HepG2 (cell line): Measurements from ENCODE around the gene PSKH1. TPM values are rescaled to one million over a fixed set of nuclear protein-coding genes. Genes with fewer than 3 reads are reported as not detected.
A peak's percentile ranks its signal among the peaks of the same experiment; 100 is the strongest.

Source experiments
- AGO1 ChIP-seq: fragments of 200-400 bp; formaldehyde crosslinking; IDR thresholded peaks from 2 replicates; pipeline ENCODE4 v1.6.1; 2017; ENCODE audit warnings: mild to moderate bottlenecking, low read depth, low read length, moderate library complexity; ENCODE audit not compliant: poor library complexity, severe bottlenecking
- CBFB ChIP-seq: sonication (generic); formaldehyde crosslinking; IDR thresholded peaks from 2 replicates; pipeline ENCODE4 v1.4.0; 2020; ENCODE audit warnings: missing genetic modification reagents
- DNMT1 ChIP-seq: sonication (generic); formaldehyde crosslinking; IDR thresholded peaks from 2 replicates; pipeline ENCODE4 v1.5.1; 2020; ENCODE audit warnings: mild to moderate bottlenecking, missing genetic modification reagents
- EEA1 ChIP-seq: sonication (generic); formaldehyde crosslinking; IDR thresholded peaks from 2 replicates; pipeline ENCODE4 v1.5.1; 2020; ENCODE audit warnings: mild to moderate bottlenecking, missing genetic modification reagents, borderline replicate concordance
- FIP1L1 ChIP-seq: fragments of 200-400 bp; formaldehyde crosslinking; IDR thresholded peaks from 2 replicates; pipeline ENCODE4 v1.6.1; 2018; ENCODE audit warnings: low read depth, mild to moderate bottlenecking, low read length, moderate library complexity, borderline replicate concordance; ENCODE audit not compliant: insufficient read depth
- FOXO1 ChIP-seq: sonication (generic); formaldehyde crosslinking; IDR thresholded peaks from 2 replicates; pipeline ENCODE4 v1.4.0; 2020; ENCODE audit warnings: missing genetic modification reagents
- GABPB1 ChIP-seq: IDR thresholded peaks from 2 replicates; pipeline ENCODE4 v1.6.1; 2016; ENCODE audit warnings: mild to moderate bottlenecking, missing genetic modification reagents, moderate library complexity, missing compliant biosample characterization
- HCFC1 ChIP-seq: fragments of 150-350 bp; IDR thresholded peaks from 2 replicates; pipeline ENCODE4 v1.6.1; 2014; ENCODE audit warnings: low read depth, low read length
- HHEX ChIP-seq: IDR thresholded peaks from 2 replicates; pipeline ENCODE4 v1.6.1; 2016; ENCODE audit warnings: control low read depth
- HNF4A ChIP-seq: sonication (generic); formaldehyde crosslinking; IDR thresholded peaks from 2 replicates; pipeline ENCODE4 v1.4.0; 2020; ENCODE audit warnings: missing genetic modification reagents
- NR2F2 ChIP-seq: IDR thresholded peaks from 2 replicates; pipeline ENCODE4 v1.6.1; 2012; ENCODE audit warnings: low read depth, inconsistent platforms, borderline replicate concordance
- PITX1 ChIP-seq: sonication (generic); formaldehyde crosslinking; IDR thresholded peaks from 2 replicates; pipeline ENCODE4 v1.5.1; 2020; ENCODE audit warnings: mild to moderate bottlenecking, missing genetic modification reagents
- PPARG ChIP-seq: conservative IDR thresholded peaks from 2 replicates; pipeline ENCODE4 v1.6.1; 2016; ENCODE audit warnings: missing biosample characterization, missing genetic modification reagents
- PTBP1 ChIP-seq: fragments of 200-400 bp; formaldehyde crosslinking; IDR thresholded peaks from 2 replicates; pipeline ENCODE4 v1.6.1; 2018; ENCODE audit warnings: low read length, low read depth; ENCODE audit not compliant: poor library complexity, severe bottlenecking
- TSC22D2 ChIP-seq: sonication (generic); formaldehyde crosslinking; IDR thresholded peaks from 2 replicates; pipeline ENCODE4 v1.5.1; 2020; ENCODE audit warnings: missing genetic modification reagents, mild to moderate bottlenecking, borderline replicate concordance
- ZBTB7A ChIP-seq: sonication (generic); formaldehyde crosslinking; IDR thresholded peaks from 2 replicates; pipeline ENCODE4 v1.8.0; 2022; ENCODE audit warnings: mild to moderate bottlenecking, missing genetic modification reagents
- ZFP36L1 ChIP-seq: sonication (generic); formaldehyde crosslinking; IDR thresholded peaks from 2 replicates; pipeline ENCODE4 v1.8.0; 2022; ENCODE audit warnings: mild to moderate bottlenecking, missing genetic modification reagents, moderate library complexity
- ZNF12 ChIP-seq: sonication (generic); formaldehyde crosslinking; IDR thresholded peaks from 2 replicates; pipeline ENCODE4 v1.5.0; 2020; ENCODE audit warnings: missing genetic modification reagents
- ZNF564 ChIP-seq: sonication (generic); formaldehyde crosslinking; IDR thresholded peaks from 2 replicates; pipeline ENCODE4 v1.8.1; 2023; ENCODE audit warnings: mild to moderate bottlenecking, missing genetic modification reagents
- ZNF660 ChIP-seq: sonication (generic); formaldehyde crosslinking; IDR thresholded peaks from 2 replicates; pipeline ENCODE4 v1.5.1; 2020; ENCODE audit warnings: mild to moderate bottlenecking, low read depth, missing genetic modification reagents, borderline replicate concordance
- polyA plus RNA-seq, 8 experiments: library from polyadenylated mRNA; depleted of rRNA in 3 of 8; stranded (reverse) in 7 of 8; unstranded in 1 of 8; fragments of >200 nt; fragmentation: Illumina TruSeq in 4 of 8; extraction: Trizol in 4 of 8; gene quantifications; 2 replicates each; pipeline versions ENCODE4 v1.2.1 to v1.2.3, GENCODE V29; 2011 to 2016; ENCODE audit warnings: low read depth in 4 of 8, missing spikeins in 1 of 8, mixed read lengths in 1 of 8; ENCODE audit not compliant: insufficient read depth in 1 of 8
- total RNA-seq, 5 experiments: library from RNA; depleted of rRNA; stranded (reverse); fragments of >200 nt; fragmentation: Illumina TruSeq; extraction: Trizol; gene quantifications; 2 replicates each; pipeline ENCODE4 v1.2.3, GENCODE V29; 2016; ENCODE audit warnings: low read depth in 1 of 5
- TF ChIP-seq, protein P1 (sequence below): IDR thresholded peaks from 2 replicates; pipeline ENCODE4 v1.6.1; 2016; ENCODE audit warnings: mild to moderate bottlenecking
- TF ChIP-seq, protein P2 (sequence below): sonication (generic); formaldehyde crosslinking; IDR thresholded peaks from 2 replicates; pipeline ENCODE4 v1.4.0; 2020; ENCODE audit warnings: missing genetic modification reagents
- TF ChIP-seq, protein P3 (sequence below): sonication (generic); formaldehyde crosslinking; IDR thresholded peaks from 2 replicates; pipeline ENCODE4 v1.5.1; 2020; ENCODE audit warnings: missing genetic modification reagents, mild to moderate bottlenecking, borderline replicate concordance
- TF ChIP-seq, protein P4 (sequence below): sonication (generic); formaldehyde crosslinking; IDR thresholded peaks from 2 replicates; pipeline ENCODE4 v1.8.0; 2022; ENCODE audit warnings: mild to moderate bottlenecking, missing genetic modification reagents, borderline replicate concordance
- TF ChIP-seq, protein P5 (sequence below): sonication (generic); IDR thresholded peaks from 2 replicates; pipeline ENCODE4 v1.6.1; 2016; ENCODE audit warnings: low read depth, borderline replicate concordance

Gene PSKH1
- total and polyA plus RNA-seq, 2 of the 13 experiments (the other 11 are each of a cell fraction or from before 2014, with no cell fraction given) = 8.4 to 19.1 TPM

DNA sequence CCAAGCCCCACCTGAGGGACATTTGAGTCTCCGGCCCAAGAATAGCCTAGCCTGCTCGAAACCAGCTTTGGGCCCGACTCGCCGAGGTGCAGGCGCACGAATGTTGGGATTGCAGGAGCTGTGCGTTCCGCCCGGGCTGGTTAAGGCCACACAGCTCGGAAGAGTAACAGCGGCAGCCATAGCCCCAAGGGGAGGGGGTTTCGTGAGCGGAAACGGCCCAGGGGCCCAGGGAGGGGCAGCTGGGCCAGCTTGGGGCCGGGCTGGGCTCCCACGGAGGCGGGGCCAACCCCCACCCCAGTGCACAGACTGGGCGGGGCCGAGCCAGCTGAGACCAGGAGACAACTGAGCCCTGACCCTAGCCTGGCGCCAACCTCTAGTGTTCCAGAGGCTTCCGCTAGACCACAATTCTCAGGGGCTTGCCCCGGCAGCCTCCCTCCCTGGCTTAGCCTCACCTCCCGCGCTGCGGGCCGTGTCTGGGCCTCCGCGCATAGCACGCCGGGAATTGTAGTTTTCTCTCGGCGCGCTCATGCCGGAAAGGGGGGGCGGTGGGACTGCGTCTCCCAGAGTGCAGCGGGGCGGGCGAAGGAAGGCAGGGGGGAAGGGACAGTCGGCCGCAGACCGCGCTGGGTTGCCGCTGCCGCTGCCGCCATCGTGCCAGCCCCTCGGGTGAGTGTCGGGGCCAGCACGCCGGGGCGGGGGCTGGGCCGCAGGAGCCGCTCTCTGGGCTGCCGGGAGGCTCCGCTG is 46.6 kb upstream of the PSKH1 start, which contains the start of gene NUTF2 (continued):
- no peak for TF ChIP-seq TSC22D2 (CRISPR knock-in tag)
- TF ChIP-seq, protein P1, sequence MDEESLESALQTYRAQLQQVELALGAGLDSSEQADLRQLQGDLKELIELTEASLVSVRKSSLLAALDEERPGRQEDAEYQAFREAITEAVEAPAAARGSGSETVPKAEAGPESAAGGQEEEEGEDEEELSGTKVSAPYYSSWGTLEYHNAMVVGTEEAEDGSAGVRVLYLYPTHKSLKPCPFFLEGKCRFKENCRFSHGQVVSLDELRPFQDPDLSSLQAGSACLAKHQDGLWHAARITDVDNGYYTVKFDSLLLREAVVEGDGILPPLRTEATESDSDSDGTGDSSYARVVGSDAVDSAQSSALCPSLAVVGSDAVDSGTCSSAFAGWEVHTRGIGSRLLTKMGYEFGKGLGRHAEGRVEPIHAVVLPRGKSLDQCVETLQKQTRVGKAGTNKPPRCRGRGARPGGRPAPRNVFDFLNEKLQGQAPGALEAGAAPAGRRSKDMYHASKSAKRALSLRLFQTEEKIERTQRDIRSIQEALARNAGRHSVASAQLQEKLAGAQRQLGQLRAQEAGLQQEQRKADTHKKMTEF (CRISPR knock-in tag) = peak; percentile 97
- TF ChIP-seq PITX1 (CRISPR knock-in tag) = peak; percentile 90
- peak; percentile 80 for TF ChIP-seq ZBTB7A (CRISPR knock-in tag)
- TF ChIP-seq ZNF12 (CRISPR knock-in tag) = no peak; the same call in 1 of the 2 replicates
- TF ChIP-seq HNF4A = peak; percentile 54
- no peak for TF ChIP-seq PTBP1
- TF ChIP-seq, protein P2, sequence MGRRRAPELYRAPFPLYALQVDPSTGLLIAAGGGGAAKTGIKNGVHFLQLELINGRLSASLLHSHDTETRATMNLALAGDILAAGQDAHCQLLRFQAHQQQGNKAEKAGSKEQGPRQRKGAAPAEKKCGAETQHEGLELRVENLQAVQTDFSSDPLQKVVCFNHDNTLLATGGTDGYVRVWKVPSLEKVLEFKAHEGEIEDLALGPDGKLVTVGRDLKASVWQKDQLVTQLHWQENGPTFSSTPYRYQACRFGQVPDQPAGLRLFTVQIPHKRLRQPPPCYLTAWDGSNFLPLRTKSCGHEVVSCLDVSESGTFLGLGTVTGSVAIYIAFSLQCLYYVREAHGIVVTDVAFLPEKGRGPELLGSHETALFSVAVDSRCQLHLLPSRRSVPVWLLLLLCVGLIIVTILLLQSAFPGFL (CRISPR knock-in tag) = no peak
- TF ChIP-seq AGO1 = peak; percentile 90
- peak; percentile 27; the same call in 1 of the 2 replicates for TF ChIP-seq EEA1 (CRISPR knock-in tag)
- TF ChIP-seq ZNF660 = no peak; the same call in 1 of the 2 replicates
- peak; percentile 93 for TF ChIP-seq GABPB1 (CRISPR knock-in tag)
- TF ChIP-seq DNMT1 (CRISPR knock-in tag) = peak; percentile 70; the same call in 1 of the 2 replicates
- peak; percentile 97 for TF ChIP-seq HCFC1
- TF ChIP-seq FIP1L1 = no peak
- TF ChIP-seq ZFP36L1 (CRISPR knock-in tag) = peak; percentile 78; the same call in 1 of the 2 replicates
- no peak; the same call in 1 of the 2 replicates for TF ChIP-seq NR2F2
- TF ChIP-seq, protein P3, sequence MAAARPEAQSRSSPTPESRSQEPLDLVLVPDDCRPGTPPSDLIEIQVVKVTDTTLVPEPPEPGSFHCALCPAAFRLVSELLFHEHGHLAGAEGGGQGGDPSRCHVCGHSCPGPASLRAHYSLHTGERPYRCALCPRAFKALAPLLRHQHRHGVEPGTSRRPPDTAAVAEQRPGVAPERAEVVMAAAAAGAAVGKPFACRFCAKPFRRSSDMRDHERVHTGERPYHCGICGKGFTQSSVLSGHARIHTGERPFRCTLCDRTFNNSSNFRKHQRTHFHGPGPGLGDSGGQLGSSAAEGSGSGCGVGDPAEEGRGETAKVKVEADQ (CRISPR knock-in tag) = 0 out of 2 replicates have a peak, but pooled peaks have one; percentile 69
- peak; percentile 93 for TF ChIP-seq CBFB
- peak; percentile 3 for TF ChIP-seq FOXO1 (CRISPR knock-in tag)
- TF ChIP-seq, protein P4, sequence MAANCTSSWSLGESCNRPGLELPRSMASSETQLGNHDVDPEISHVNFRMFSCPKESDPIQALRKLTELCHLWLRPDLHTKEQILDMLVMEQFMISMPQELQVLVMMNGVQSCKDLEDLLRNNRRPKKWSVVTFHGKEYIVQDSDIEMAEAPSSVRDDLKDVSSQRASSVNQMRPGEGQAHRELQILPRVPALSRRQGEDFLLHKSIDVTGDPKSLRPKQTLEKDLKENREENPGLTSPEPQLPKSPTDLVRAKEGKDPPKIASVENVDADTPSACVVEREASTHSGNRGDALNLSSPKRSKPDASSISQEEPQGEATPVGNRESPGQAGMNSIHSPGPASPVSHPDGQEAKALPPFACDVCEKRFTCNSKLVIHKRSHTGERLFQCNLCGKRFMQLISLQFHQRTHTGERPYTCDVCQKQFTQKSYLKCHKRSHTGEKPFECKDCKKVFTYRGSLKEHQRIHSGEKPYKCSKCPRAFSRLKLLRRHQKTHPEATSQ = peak; percentile 48; the same call in 1 of the 2 replicates
- TF ChIP-seq PPARG (CRISPR knock-in tag) = peak; percentile 61
- TF ChIP-seq ZNF564 (CRISPR knock-in tag) = peak; percentile 86
- TF ChIP-seq, protein P5, sequence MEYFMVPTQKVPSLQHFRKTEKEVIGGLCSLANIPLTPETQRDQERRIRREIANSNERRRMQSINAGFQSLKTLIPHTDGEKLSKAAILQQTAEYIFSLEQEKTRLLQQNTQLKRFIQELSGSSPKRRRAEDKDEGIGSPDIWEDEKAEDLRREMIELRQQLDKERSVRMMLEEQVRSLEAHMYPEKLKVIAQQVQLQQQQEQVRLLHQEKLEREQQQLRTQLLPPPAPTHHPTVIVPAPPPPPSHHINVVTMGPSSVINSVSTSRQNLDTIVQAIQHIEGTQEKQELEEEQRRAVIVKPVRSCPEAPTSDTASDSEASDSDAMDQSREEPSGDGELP = peak; percentile 99
- no peak for TF ChIP-seq HHEX (CRISPR knock-in tag)
